Keratinocyte (primary cell): ENCODE data around the gene LSAMP. TPM values are rescaled to one million over a fixed set of nuclear protein-coding genes. Genes with fewer than 3 reads are reported as not detected.

Experiments used
- DNase-seq: peaks from one replicate; pipeline ENCODE4 v3.0.0-alpha.2; 2011; ENCODE audit warnings: low read depth, missing footprints, low spot score
- FAIRE-seq: peaks from 2 replicates; lab custom pipeline; 2011; peaks lifted over from hg19 to GRCh38; lab: Jason Lieb, UNC
- H2AFZ ChIP-seq: 2 replicates; pipeline ENCODE4 v1.6.0; 2012; ENCODE audit warnings: low read length, control low read depth, inconsistent platforms; ENCODE audit not compliant: control insufficient read depth
- H3K27ac ChIP-seq: 2 replicates; pipeline ENCODE4 v1.5.1; 2011; ENCODE audit warnings: low read length; ENCODE audit not compliant: control insufficient read depth, insufficient read depth
- H3K27me3 ChIP-seq: 3 replicates; pipeline ENCODE4 v1.6.0; 2011; ENCODE audit warnings: low read length; ENCODE audit not compliant: control insufficient read depth, insufficient read depth; ENCODE audit errors: extremely low read depth
- H3K36me3 ChIP-seq, 2 experiments: 2 replicates in 1 of 2; 3 replicates in 1 of 2; pipeline ENCODE4 v1.5.1; 2011; ENCODE audit warnings: low read length in 2 of 2, mild to moderate bottlenecking in 1 of 2; ENCODE audit not compliant: control insufficient read depth in 2 of 2, insufficient read depth in 2 of 2; ENCODE audit errors: extremely low read depth in 1 of 2
- H3K4me1 ChIP-seq: 3 replicates; pipeline ENCODE4 v1.5.1; 2011; ENCODE audit warnings: low read length; ENCODE audit not compliant: control insufficient read depth, insufficient read depth; ENCODE audit errors: extremely low read depth
- H3K4me2 ChIP-seq: 3 replicates; pipeline ENCODE4 v1.6.0; 2011; ENCODE audit warnings: low read depth, low read length; ENCODE audit not compliant: control insufficient read depth, insufficient read depth; ENCODE audit errors: extremely low read depth
- H3K4me3 ChIP-seq, 3 experiments: fragments of 200-600 bp in 1 of 3; sonication (generic) in 1 of 3; 2 replicates in 2 of 3; 3 replicates in 1 of 3; pipeline ENCODE4 v1.5.1; 2011 to 2016; ENCODE audit warnings: low read length in 3 of 3, mild to moderate bottlenecking in 3 of 3, control low read depth in 2 of 3, inconsistent platforms in 1 of 3, low read depth in 1 of 3, mixed read lengths in 1 of 3, mixed run types in 1 of 3, moderate library complexity in 1 of 3; ENCODE audit not compliant: control insufficient read depth in 2 of 3, insufficient read depth in 2 of 3; ENCODE audit errors: extremely low read depth in 1 of 3
- H3K79me2 ChIP-seq: 2 replicates; pipeline ENCODE4 v1.6.0; 2012; ENCODE audit warnings: low read length; ENCODE audit not compliant: control insufficient read depth, insufficient read depth
- H3K9ac ChIP-seq: 3 replicates; pipeline ENCODE4 v1.6.0; 2011; ENCODE audit warnings: low read length; ENCODE audit not compliant: control insufficient read depth, insufficient read depth; ENCODE audit errors: extremely low read depth
- H3K9me1 ChIP-seq: 3 replicates; pipeline ENCODE4 v1.6.0; 2011; ENCODE audit warnings: low read length; ENCODE audit not compliant: control insufficient read depth, insufficient read depth; ENCODE audit errors: extremely low read depth
- H3K9me3 ChIP-seq: 2 replicates; pipeline ENCODE4 v1.5.1; 2012; ENCODE audit warnings: low read depth, low read length; ENCODE audit not compliant: control insufficient read depth
- H4K20me1 ChIP-seq: 3 replicates; pipeline ENCODE4 v1.6.0; 2011; ENCODE audit warnings: low read length; ENCODE audit not compliant: control insufficient read depth, insufficient read depth; ENCODE audit errors: extremely low read depth
- CTCF ChIP-seq, 3 experiments: IDR thresholded peaks in 1 of 3; conservative IDR thresholded peaks in 1 of 3; optimal IDR thresholded peaks in 1 of 3; 2 replicates in 2 of 3; 3 replicates in 1 of 3; pipeline versions ENCODE3 to v1.5.1; 2011; ENCODE audit warnings: low read length in 3 of 3, mild to moderate bottlenecking in 3 of 3, moderate library complexity in 2 of 3, control low read depth in 1 of 3, inconsistent platforms in 1 of 3; ENCODE audit not compliant: insufficient read depth in 2 of 3; ENCODE audit errors: extremely low read depth in 1 of 3
- EZH2 ChIP-seq: IDR thresholded peaks from one replicate; pipeline ENCODE4 v1.6.1; 2012; ENCODE audit warnings: inconsistent platforms, mild to moderate bottlenecking, low read length, moderate library complexity
- dilution Hi-C: fragments of 300-500 bp; cut with MboI; formaldehyde crosslinking; loops from one replicate; pipeline ENCODE4 v1.7.0; 2020; ENCODE audit warnings: low sequenced_read_pairs; ENCODE audit not compliant: extremely low pct_ligation_motif_present
- polyA plus RNA-seq, 5 experiments: library from polyadenylated mRNA; depleted of rRNA in 3 of 5; stranded (reverse) in 3 of 5; stranded (forward) in 1 of 5; unstranded in 1 of 5; fragments of >200 nt; gene quantifications; 1 replicate in 1 of 5; 2 replicates in 3 of 5; 3 replicates in 1 of 5; pipeline versions ENCODE4 v1.2.1 to v1.2.3, GENCODE V29; 2011 to 2012; ENCODE audit warnings: missing spikeins in 2 of 5, low read depth in 1 of 5, low replicate concordance in 1 of 5

Gene LSAMP
- polyA plus RNA-seq, 1 donor (not counting 4 experiments of a cell fraction or from before 2014, with no cell fraction given): 0.12 TPM

DNA sequence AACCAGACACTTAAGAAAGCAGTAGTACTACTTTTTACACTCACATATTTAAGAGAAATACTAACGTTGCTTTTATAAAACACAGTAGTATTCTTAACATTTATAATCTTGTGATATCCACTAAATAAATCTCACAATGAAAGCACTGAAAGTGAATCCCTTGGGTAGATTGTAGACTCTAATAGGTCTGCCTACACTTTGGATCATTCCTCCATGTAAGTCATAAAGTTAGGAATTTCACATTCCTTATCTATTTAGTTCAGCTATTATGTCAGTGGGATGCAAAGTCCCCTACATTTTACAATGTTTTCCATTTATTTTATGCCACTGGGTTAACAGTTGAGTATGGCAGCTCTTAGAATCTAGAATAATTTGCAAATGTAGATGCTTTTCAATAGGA lies 330.7 kb downstream of the LSAMP start:
- Histone ChIP-seq H3K36me3 (no peaks in the 10 kb centered on the region), H2AFZ (no peak overlapping the region), H3K9me3 (no peaks in the 10 kb centered on the region), H3K9me1 (no peaks in the 10 kb centered on the region), H3K4me1 (peaks cover 2% of the 10 kb centered on the region), H3K27me3 (no peaks in the 10 kb centered on the region), H3K9ac (no peak overlapping the region), H3K79me2 (no peaks in the 10 kb centered on the region), H4K20me1 (no peaks in the 10 kb centered on the region), H3K4me3 (no peak overlapping the region), H3K27ac (no peak overlapping the region), H3K4me2 (no peak overlapping the region)
- DNase-seq (no peak), FAIRE-seq (no peak)
- TF ChIP-seq EZH2: no peak
- TF ChIP-seq CTCF (optimal IDR thresholded peaks at IDR 0.05 in 1 of 3, IDR thresholded peaks at IDR 0.05 in 1 of 3, conservative IDR thresholded peaks at IDR 0.05 in 1 of 3; ENCODE audit: extremely low read depth in 1 of 3, insufficient read depth in 2 of 3, low read length in 3 of 3): no peak
- dilution Hi-C loops: no loop called here

GRCh38 chr3:116112696-116113095 lies 332.6 kb downstream of the LSAMP start:
- H3K9me3 ChIP-seq: no peaks in the 10 kb centered on the region
- no peak for DNase-seq
- peaks cover 2% of the 10 kb centered on the region for H3K4me1 ChIP-seq
- no peak overlapping the region for H3K27ac ChIP-seq
- no peak for FAIRE-seq
- H3K4me2 ChIP-seq: no peak overlapping the region
- no peaks in the 10 kb centered on the region for H4K20me1 ChIP-seq
- no peaks in the 10 kb centered on the region for H3K36me3 ChIP-seq
- TF ChIP-seq EZH2 (no peak), CTCF (optimal IDR thresholded peaks at IDR 0.05 in 1 of 3, IDR thresholded peaks at IDR 0.05 in 1 of 3, conservative IDR thresholded peaks at IDR 0.05 in 1 of 3; ENCODE audit: extremely low read depth in 1 of 3, insufficient read depth in 2 of 3, low read length in 3 of 3) (no peak)
- H2AFZ ChIP-seq: no peak overlapping the region
- no peak overlapping the region for H3K9ac ChIP-seq
- H3K79me2 ChIP-seq: no peaks in the 10 kb centered on the region
- no peaks in the 10 kb centered on the region for H3K27me3 ChIP-seq
- H3K9me1 ChIP-seq: no peaks in the 10 kb centered on the region
- dilution Hi-C loops: no loop called here
- H3K4me3 ChIP-seq: no peak overlapping the region
